KOPT-K1 (cell line): ENCODE measurements around the gene ONECUT3.

ENCODE experiments used
- H3K27ac ChIP-seq: fragments of 200-600 bp; sonication (generic); 2 replicates; pipeline ENCODE4 v1.5.1; 2016; ENCODE audit warnings: antibody characterized with exemption, mild to moderate bottlenecking, low read depth, low read length; ENCODE audit not compliant: poor library complexity, severe bottlenecking
- H3K36me3 ChIP-seq: fragments of 200-600 bp; sonication (generic); 2 replicates; pipeline ENCODE4 v1.5.1; 2017; ENCODE audit warnings: antibody characterized with exemption, mild to moderate bottlenecking, low read length, moderate library complexity; ENCODE audit not compliant: insufficient read depth
- H3K9me3 ChIP-seq: fragments of 200-600 bp; sonication (generic); 2 replicates; pipeline ENCODE4 v1.5.1; 2017; ENCODE audit warnings: antibody characterized with exemption, low read length, mild to moderate bottlenecking; ENCODE audit not compliant: insufficient read depth, poor library complexity, severe bottlenecking

Gene ONECUT3

DNA sequence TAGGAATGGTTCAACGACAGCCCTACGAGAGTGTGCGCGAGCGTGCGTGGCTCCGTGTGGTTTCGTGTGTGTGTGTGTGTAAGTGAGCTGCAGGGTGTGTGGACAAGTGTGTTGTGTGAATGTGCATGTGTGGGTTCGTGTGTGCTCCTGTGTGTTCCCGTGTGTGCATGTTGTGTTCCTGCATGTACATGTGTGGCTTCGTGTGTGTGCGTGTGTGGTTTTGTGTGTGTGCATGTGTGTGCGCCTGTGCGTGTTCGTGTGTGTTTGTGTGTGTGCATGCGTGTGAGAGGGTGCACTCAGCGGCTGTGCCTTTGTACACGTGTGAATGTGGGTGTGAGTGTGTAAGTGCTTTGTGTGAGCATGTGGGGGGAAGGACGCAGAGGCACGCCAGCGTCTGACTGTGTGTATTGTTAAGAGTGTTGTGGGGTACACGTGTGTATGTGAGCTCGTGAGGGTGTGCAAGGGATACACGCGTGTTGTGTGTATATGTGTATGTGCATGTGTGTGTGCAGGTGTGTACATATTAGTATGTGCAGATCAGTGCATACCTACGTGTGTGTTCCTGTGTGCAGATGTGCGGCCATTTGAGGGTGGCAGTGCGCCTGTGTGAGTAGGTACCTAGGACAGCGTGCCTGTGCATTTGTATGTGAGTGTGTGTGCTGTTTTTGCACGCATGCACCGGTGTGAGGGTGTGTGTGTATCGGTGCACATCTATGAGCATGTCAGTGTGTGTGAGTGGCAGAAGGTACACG, 24.3 kb upstream of the ONECUT3 start:
- H3K36me3 ChIP-seq: no peaks in the 10 kb centered on the region
- H3K27ac ChIP-seq: no peak overlapping the region
- no peaks in the 10 kb centered on the region for H3K9me3 ChIP-seq

DNA sequence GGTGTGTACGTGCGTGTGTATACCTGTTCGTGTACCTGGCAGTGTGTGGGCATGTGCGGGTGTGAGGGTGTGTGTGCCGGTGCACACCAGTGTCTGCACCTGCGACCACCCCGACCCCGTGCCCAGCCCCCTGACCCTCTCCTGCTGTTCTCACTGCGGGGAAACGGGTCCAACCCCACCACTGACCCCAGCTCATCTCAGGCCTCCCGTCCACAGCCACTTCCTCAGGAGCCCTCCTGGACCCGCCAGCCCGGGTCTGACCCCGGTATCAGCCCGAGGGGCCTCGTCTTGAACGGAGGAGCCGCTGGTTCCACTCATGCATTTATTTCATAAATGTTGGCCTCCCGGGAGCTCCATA, 23.8 kb upstream of the ONECUT3 start:
- Histone ChIP-seq H3K27ac (no peak overlapping the region), H3K9me3 (no peaks in the 10 kb centered on the region), H3K36me3 (no peaks in the 10 kb centered on the region)

DNA sequence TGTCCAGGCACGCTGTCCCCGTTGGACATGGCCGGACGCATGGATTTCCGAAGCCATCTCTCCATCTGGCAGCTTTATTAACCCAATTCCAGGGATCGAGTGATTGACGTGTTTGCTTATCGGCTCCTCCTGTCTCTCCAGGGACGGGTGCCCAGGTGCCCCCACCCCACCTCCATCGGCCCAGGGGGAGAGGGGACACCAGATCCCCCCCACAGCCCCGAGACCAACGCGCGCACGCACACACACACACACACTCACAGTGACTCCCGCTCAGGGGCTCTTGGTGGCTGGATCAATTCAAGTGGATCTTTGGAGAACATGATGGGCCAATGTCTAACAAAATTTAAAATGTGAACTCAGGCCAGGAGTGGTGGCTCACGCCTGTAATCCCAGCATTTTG, 23.1 kb upstream of the ONECUT3 start:
- Histone ChIP-seq H3K9me3 (no peaks in the 10 kb centered on the region), H3K27ac (no peak overlapping the region), H3K36me3 (no peaks in the 10 kb centered on the region)

DNA sequence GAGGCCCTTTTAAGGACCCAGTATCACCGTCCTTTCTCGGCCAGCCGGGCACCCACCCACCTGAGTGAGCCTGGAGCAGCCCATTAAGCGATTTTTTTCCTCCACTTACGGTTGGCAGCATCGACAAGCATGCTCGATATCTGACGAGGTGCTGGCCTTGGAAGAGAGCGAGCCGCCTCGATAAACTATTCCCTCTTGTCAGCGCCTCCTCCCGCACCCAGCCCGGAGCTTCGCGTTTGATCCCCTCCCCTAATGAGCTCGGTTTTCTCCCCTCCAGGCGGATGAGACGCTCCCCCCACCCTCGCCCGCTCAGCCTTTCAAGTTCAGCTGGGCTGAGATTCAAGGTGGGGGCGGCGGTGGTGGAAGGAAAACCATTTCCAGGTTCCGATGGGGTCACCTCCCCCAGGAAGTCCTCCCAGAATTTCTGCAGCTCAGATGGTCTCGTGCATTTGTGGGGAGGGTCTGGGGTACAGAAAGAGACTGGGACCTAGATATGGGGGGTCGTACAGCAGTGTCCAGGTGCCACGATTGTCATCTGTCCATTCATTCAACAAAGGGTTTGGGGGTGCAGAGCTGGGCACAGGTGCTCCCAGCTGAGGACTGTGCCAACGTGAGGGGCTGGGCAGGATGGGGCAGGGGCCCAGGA, 18.9 kb upstream of the ONECUT3 start:
- Histone ChIP-seq H3K36me3 (no peaks in the 10 kb centered on the region), H3K27ac (no peak overlapping the region), H3K9me3 (no peaks in the 10 kb centered on the region)

DNA sequence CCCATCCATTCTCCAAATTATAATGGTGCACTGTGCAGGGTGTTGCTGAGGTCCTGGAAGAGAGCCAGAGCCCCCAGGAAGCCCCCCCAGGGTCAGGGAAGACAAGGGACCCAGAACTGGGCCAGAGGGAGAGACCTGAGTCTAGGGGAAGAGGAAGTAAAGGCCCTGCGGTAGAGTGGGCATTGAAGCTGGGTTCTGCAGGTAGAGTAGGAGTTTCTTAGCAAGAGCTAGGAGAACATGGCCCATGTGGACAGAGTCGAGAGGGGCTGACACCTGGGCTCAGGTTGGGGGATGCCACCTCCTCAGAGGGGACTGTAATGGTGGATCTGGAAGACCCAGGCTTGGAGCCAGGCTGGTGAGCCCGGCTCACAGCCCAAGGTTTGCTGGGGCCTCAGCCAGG, 17.0 kb upstream of the ONECUT3 start:
- Histone ChIP-seq H3K27ac (no peak overlapping the region), H3K9me3 (no peaks in the 10 kb centered on the region), H3K36me3 (no peaks in the 10 kb centered on the region)

DNA sequence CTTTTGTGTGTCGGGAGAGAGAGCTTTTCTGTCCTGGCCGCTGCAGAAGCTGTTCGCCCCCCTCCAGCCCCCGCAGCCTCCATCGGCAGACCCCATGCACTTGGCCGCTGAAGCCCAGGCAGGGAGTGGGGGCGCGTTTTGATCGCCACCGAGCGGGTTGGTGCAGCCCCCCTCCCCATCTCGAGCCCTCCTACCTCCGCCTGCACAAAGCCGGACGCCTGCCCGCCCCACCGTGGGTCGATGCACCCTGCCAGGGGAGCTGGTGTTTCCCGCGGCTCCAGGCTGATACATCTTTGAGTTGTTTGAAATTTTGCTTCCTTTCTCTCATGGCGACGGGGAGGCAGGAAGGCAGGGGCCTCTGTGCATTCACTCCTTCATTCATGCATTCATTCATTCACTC, 16.4 kb upstream of the ONECUT3 start:
- Histone ChIP-seq H3K36me3 (no peaks in the 10 kb centered on the region), H3K27ac (no peak overlapping the region), H3K9me3 (no peaks in the 10 kb centered on the region)

DNA sequence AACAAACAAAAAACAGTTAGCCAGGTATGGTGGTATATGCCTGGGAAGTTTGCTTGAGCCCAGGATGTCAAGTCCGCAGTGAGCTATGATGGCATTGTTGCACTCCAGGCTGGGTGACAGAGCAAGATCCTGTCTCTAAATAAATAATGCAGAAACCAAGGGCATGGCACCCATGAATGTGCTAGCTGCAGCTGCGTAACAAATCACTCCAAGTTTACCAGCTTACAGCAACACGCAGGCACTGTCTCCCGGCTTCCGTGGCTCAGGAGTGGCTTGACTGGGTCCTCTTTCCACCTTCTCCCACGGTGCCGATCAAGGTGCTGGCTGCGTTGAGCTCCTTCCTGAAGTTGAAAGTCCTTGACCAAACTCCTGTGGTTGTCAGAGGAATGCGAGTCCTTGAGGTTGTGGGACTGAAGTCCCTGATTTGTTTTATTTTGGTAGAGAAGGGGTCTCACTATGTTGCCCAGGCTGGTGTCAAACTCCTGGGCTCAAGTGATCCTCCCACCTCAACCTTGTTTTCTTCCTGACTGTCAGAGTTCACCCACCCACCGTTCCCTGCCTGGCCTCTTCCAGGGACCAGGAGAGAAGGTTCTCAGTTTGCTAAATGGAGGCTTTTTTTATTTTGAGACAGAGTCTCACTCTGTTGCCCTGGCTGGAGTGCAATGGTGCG, 13.2 kb upstream of the ONECUT3 start:
- Histone ChIP-seq H3K27ac (no peak overlapping the region), H3K36me3 (no peaks in the 10 kb centered on the region), H3K9me3 (no peaks in the 10 kb centered on the region)

DNA sequence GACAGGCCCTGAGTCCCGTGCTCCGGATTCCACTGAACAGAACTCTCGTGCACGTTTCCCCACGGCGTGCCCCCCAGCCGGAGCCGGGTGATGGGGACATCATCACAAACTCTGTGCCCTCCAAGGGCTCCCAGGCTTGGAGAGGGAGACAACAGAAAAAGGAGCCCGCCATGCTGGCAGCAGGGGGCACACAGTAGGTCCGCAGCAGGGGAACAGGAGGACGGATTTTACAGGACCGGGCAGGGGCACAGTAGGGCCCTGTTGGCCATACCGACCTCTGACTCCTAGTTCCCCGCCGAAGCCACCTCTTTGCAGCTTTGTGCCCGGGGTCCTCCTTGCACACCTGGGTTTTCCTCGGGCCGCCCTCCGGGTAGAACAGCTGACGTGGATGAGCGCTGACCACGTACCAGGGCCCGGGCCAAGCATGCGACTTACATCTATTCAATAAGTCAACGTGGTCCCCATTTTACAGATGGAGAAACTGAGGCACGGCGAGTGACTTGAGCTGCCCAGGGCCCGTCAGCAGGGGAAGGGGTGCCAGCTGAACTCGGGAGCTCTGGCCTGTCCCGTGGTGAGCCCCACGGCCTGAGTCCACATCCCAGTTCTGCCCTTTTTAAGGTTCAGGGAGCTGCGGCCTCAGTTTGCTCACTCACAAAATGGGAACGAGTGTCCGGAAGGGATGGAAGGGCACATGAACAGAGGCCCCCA, 10.2 kb upstream of the ONECUT3 start:
- no peaks in the 10 kb centered on the region for H3K9me3 ChIP-seq
- no peak overlapping the region for H3K27ac ChIP-seq
- H3K36me3 ChIP-seq: no peaks in the 10 kb centered on the region

DNA sequence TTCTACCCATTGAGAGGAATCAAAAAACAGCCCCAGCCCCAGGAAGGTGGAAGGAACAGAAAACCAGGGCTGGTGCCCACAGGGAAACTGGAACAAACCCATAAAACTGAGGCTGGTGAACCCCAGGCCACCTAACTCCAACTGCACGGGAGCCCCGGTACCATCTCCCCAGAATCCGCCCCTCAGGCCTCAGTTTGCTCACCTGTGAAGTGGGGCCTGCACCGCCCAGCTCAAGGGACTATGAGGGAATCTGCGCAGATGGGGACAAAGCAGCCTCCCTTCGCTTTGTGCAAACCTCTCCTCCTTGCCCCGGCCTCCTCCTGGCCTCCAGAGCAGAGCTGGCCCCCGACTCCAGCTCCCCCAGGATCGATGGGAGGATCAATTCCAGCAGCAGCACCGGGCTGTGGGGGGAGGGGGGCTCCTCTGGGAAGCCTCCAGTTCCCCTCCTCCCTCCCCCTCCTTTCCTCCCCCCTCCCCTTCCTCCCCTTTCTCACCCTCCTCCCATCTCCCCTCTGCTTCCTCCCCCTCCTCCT, 9.1 kb upstream of the ONECUT3 start:
- H3K36me3 ChIP-seq: no peaks in the 10 kb centered on the region
- H3K27ac ChIP-seq: no peak overlapping the region
- no peaks in the 10 kb centered on the region for H3K9me3 ChIP-seq

DNA sequence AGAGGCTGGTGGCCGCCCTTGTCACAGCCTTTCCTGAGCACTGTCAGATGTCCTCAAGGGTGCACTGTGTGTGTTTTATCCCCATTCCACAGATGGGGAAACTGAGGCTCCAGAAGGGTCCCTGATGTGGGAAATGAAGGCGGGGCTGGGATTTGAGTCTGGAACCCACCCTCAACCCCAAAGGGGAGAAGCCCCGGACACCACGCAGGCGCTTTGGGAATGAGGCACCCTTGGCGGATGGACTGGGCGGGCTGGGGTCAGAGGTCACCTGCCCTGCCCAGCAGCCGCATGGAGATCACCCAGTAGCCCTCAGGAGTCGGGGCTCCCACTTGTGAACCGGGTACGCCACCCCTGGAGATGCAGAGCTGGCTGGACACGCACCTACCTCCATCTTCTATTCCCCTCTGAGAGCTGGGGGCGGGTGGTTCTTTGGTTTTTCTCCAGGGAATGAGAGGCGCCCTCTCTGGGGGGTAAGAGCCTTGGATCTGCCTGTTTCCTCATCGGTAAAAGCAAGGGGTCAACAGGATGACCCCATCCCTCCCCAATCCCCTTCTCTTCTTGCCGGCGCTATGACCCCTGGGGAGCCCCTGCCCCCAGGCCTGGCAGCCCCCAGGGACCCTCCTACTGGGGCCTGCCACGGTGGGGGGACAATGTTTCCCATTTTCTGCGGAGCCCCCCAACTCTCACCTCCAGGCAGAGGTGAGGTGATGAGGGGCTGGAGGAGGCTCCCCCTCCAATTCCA, 8.3 kb upstream of the ONECUT3 start:
- H3K36me3 ChIP-seq: no peaks in the 10 kb centered on the region
- no peaks in the 10 kb centered on the region for H3K9me3 ChIP-seq
- H3K27ac ChIP-seq: no peak overlapping the region

DNA sequence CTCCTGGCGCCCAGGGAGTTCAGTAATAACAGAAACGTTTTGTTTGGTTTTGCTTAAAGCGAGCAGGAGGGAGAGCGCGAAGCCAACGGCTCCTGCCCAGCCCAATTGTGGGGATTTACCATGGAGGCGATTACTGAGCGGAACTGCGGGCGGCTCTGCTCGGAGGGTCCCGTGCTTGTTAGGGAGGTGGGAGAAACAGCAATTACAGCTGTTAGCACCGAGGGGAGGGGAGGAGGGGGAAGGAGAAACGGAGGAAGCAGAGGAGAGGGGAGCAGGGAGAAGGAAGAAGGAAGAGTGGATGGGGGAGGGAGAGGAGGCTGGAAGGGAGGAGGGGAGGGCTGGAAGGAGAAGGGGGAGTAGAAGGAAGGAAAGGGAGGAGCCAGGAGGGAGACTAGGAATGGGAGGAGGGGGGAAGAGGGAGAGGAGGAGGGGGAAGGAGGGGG, 7.7 kb upstream of the ONECUT3 start:
- no peaks in the 10 kb centered on the region for H3K36me3 ChIP-seq
- no peak overlapping the region for H3K27ac ChIP-seq
- H3K9me3 ChIP-seq: no peaks in the 10 kb centered on the region

DNA sequence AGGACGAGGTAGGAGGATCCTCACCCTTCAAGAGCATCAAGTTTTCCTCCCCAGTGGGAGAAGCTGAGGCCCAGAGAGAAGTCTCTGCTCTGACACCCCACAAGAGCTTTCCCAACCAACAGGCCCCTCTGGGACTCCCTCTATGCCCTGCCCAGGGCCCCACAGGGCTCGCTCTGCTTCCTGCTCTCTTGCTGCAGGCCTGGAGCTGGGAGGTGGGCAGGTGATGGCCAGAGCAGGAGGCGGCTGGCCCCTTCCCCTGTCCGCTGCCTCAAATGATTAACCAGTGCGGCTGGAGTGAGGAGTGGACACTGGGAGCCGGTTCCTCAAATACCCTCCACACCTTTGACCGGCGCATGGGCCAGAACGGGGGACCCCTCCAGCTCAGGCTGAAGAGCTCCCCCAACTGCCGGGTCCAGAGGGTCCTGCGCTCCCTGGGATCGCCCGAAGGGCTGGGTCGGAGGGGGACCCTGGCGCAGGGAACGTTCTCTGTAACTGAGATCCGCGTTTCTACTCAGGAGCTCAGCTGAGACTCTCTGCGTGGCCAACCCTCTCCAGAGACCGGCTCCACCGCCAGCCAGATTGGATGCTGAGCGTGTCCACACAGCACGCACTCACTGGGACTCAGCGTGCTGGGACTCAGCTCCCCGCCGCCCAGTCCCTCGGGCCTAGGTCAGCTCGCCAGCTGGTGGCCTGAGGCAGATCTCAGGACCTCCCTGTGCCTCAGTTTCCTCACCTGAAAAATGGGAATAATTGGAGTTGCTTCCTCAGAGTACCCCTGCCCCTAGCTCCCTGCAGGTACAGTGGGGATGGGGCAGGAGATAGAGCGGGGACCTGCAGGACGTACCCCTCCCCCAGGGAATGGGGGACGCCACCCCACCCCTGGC, 6.7 kb upstream of the ONECUT3 start:
- no peaks in the 10 kb centered on the region for H3K36me3 ChIP-seq
- no peaks in the 10 kb centered on the region for H3K9me3 ChIP-seq
- H3K27ac ChIP-seq: no peak overlapping the region

DNA sequence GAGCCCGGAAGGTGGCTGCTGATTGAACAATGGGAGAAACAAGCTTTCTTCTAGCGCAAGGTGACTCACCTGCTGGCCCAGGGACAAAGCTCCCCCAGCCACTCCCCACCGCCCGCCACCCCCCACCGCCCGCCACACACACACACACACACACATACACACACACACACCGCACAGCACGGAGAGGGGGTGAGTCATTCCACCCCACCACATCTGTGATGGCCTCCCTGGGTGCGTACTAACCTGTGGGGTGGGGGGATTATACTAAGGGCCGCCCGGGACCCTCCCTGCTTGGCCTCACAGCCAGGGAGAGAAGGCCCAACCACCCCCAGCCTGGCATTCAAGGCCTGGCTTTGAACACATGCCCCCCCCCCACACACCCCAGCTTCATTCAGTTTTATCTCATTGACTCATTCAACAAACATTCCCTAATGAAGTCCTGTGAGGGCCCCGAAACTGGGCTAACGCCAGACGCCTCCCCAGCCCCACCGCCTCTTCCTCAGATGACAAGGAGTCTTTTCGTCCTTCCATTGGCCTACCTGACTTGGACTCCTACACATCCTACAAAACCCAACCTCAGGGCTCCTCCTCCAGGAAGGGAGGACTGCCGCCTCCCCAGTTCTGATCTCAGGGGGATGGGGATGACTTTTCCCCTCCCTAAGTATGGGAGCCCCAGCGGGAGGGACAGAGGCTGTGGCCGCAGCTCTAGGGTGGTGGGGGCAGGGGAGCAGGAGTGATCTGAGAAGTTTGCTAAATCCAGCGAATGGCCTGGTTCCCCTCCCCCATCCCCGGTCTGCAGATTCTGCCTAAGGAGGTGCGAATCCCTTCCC, 5.8 kb upstream of the ONECUT3 start:
- no peaks in the 10 kb centered on the region for H3K36me3 ChIP-seq
- H3K9me3 ChIP-seq: no peaks in the 10 kb centered on the region
- no peak overlapping the region for H3K27ac ChIP-seq
